GM12878 (cell line): Measurements from ENCODE around the gene SEC14L1. TPM values are rescaled to one million over a fixed set of nuclear protein-coding genes. Genes with fewer than 3 reads are reported as not detected.

Source experiments
- ATAC-seq: fragments of 200-7000 bp; cut with Tn5 transposase; 3 replicates; pipeline ENCODE4 v1.9.1; 2020; ENCODE audit warnings: mild to moderate bottlenecking, moderate library complexity
- BruUV-seq: library from RNA; stranded (reverse); fragments of 400-500 nt; replicated peaks from 2 replicates; lab custom pipeline; 2021; lab: Mats Ljungman, UMichigan
- CTCF ChIA-PET: fragments of 300-600 bp; sonication (Branson Sonifier 250); formaldehyde crosslinking; extraction: SDS; loops from one replicate; lab custom pipeline; 2021; ENCODE audit warnings: inconsistent platforms; lab: Yijun Ruan, JAX
- POLR2A ChIA-PET: fragments of 350-600 bp; formaldehyde crosslinking; extraction: SDS; loops from one replicate; lab custom pipeline; 2021; ENCODE audit warnings: inconsistent platforms; lab: Charles Lee
- RAD21 ChIA-PET: fragments of 300-600 bp; sonication (Branson Sonifier 250); formaldehyde crosslinking; loops from one replicate; lab custom pipeline; 2023; ENCODE audit warnings: antibody characterized with exemption; ENCODE audit not compliant: unreplicated experiment; lab: Charles Lee
- SMC1A ChIA-PET: fragments of 300-600 bp; sonication (Branson Sonifier 250); formaldehyde crosslinking; loops from one replicate; lab custom pipeline; 2023; ENCODE audit not compliant: unreplicated experiment, uncharacterized antibody; lab: Charles Lee
- DNase-seq: peaks from one replicate; pipeline ENCODE4 v3.0.0-alpha.2; 2011; ENCODE audit warnings: low read depth, low spot score
- FAIRE-seq: peaks from 3 replicates; lab custom pipeline; 2011; peaks lifted over from hg19 to GRCh38; lab: Jason Lieb, UNC
- H2AFZ ChIP-seq: 2 replicates; pipeline ENCODE4 v1.6.0; 2011; ENCODE audit warnings: low read depth, low read length, control low read depth; ENCODE audit not compliant: control insufficient read depth
- H3K27ac ChIP-seq: 2 replicates; pipeline ENCODE4 v1.5.1; 2011; ENCODE audit warnings: control low read depth; ENCODE audit not compliant: control insufficient read depth, insufficient read depth
- H3K27me3 ChIP-seq, 2 experiments: replicated peaks in 1 of 2; 2 replicates each; pipeline versions ENCODE4 v1.6.0 to v1.6.1; 2011; ENCODE audit warnings: low read length in 1 of 2; ENCODE audit not compliant: control insufficient read depth in 2 of 2, insufficient read depth in 2 of 2
- H3K36me3 ChIP-seq, 2 experiments: 2 replicates each; pipeline ENCODE4 v1.5.1; 2011; ENCODE audit warnings: low read length in 1 of 2; ENCODE audit not compliant: control insufficient read depth in 2 of 2, insufficient read depth in 2 of 2
- H3K4me1 ChIP-seq: 2 replicates; pipeline ENCODE4 v1.6.1; 2011; ENCODE audit warnings: mild to moderate bottlenecking, low read length, moderate library complexity, mixed read lengths; ENCODE audit not compliant: control insufficient read depth, insufficient read depth
- H3K4me2 ChIP-seq: 2 replicates; pipeline ENCODE4 v1.6.0; 2011; ENCODE audit warnings: control low read depth; ENCODE audit not compliant: control insufficient read depth, insufficient read depth
- H3K4me3 ChIP-seq: fragments of 200-600 bp; sonication (generic); 2 replicates; pipeline ENCODE4 v1.5.1; 2016
- H3K79me2 ChIP-seq: 2 replicates; pipeline ENCODE4 v1.6.0; 2011; ENCODE audit warnings: low read length; ENCODE audit not compliant: control insufficient read depth, insufficient read depth
- H3K9ac ChIP-seq: 2 replicates; pipeline ENCODE4 v1.8.0; 2011; ENCODE audit warnings: low read length, control low read depth, mixed read lengths; ENCODE audit not compliant: control insufficient read depth, insufficient read depth
- H3K9me3 ChIP-seq: replicated peaks from 3 replicates; pipeline ENCODE4 v1.5.1; 2011; ENCODE audit warnings: mild to moderate bottlenecking, low read length; ENCODE audit not compliant: control insufficient read depth, insufficient read depth
- H4K20me1 ChIP-seq: 2 replicates; pipeline ENCODE4 v1.6.0; 2011; ENCODE audit not compliant: control insufficient read depth, insufficient read depth
- DPF2 ChIP-seq: fragments of 450-650 bp; IDR thresholded peaks from 2 replicates; pipeline ENCODE4 v1.6.1; 2017; ENCODE audit warnings: mild to moderate bottlenecking
- EED ChIP-seq: sonication (generic); IDR thresholded peaks from 2 replicates; pipeline ENCODE4 v1.6.1; 2016; ENCODE audit warnings: antibody characterized with exemption, low read depth
- FOS ChIP-seq: IDR thresholded peaks from 3 replicates; pipeline ENCODE4 v1.6.1; 2011; ENCODE audit warnings: borderline replicate concordance; ENCODE audit not compliant: insufficient read length; ENCODE audit errors: extremely low read depth
- IKZF2 ChIP-seq, 2 experiments: fragments of 450-650 bp; IDR thresholded peaks; 2 replicates each; pipeline ENCODE4 v1.6.1; 2017; ENCODE audit warnings: mild to moderate bottlenecking in 2 of 2, moderate library complexity in 2 of 2
- MTA2 ChIP-seq: fragments of 450-650 bp; IDR thresholded peaks from 2 replicates; pipeline ENCODE4 v1.6.1; 2016; ENCODE audit warnings: low read depth, mild to moderate bottlenecking, moderate library complexity
- MXI1 ChIP-seq: fragments of 150-350 bp; IDR thresholded peaks from 2 replicates; pipeline ENCODE4 v1.6.1; 2011; ENCODE audit warnings: low read depth, mild to moderate bottlenecking, inconsistent platforms, low read length, improper control_type of control experiment
- SREBF1 ChIP-seq: IDR thresholded peaks from 2 replicates; pipeline ENCODE4 v1.6.1; 2012; ENCODE audit warnings: mild to moderate bottlenecking, low read length
- TARDBP ChIP-seq: IDR thresholded peaks from 2 replicates; pipeline ENCODE4 v1.6.1; 2016; ENCODE audit warnings: borderline replicate concordance
- ZNF207 ChIP-seq: fragments of 450-650 bp; IDR thresholded peaks from 2 replicates; pipeline ENCODE4 v1.6.1; 2014; ENCODE audit warnings: antibody characterized with exemption, mild to moderate bottlenecking, borderline replicate concordance
- ZNF622 ChIP-seq: fragments of 450-650 bp; IDR thresholded peaks from 2 replicates; pipeline ENCODE4 v1.6.1; 2017; ENCODE audit warnings: mild to moderate bottlenecking, inconsistent platforms
- WGBS: methylation state at CpG from one replicate; pipeline ENCODE4 v1.1.6; 2016; ENCODE audit warnings: low lambda C conversion rate; ENCODE audit not compliant: insufficient replicate concordance, insufficient coverage; ENCODE audit errors: missing lambda C conversion rate; 5-methylcytosine and 5-hydroxymethylcytosine counted together
- in situ Hi-C: fragments of 300-500 bp; cut with MboI; formaldehyde crosslinking; loops from 9 replicates; pipeline ENCODE4 v1.14.3; 2018; ENCODE audit warnings: mixed read lengths
- intact Hi-C: fragments of 100-400 bp; cut with micrococcal nuclease; formaldehyde crosslinking; loops from one replicate; pipeline ENCODE4 v1.14.2; 2022; ENCODE audit not compliant: unreplicated experiment
- polyA plus RNA-seq, 11 experiments: library from polyadenylated mRNA; depleted of rRNA in 4 of 11; unstranded in 6 of 11; stranded (reverse) in 5 of 11; fragments of >200 nt; fragmentation: Nextera tagmentation in 4 of 11; fragmentation: Illumina TruSeq in 1 of 11; extraction: Ambion mirVana in 4 of 11; extraction: Trizol in 1 of 11; gene quantifications; 1 replicate in 1 of 11; 2 replicates in 10 of 11; pipeline versions ENCODE4 v1.2.1 to v1.2.3, GENCODE V29; 2011 to 2016; ENCODE audit warnings: inconsistent platforms in 2 of 11, missing spikeins in 2 of 11, low read depth in 1 of 11
- total RNA-seq, 4 experiments: library from RNA; depleted of rRNA in 3 of 4; stranded (reverse); fragments of >200 nt in 3 of 4; fragmentation: Illumina TruSeq in 1 of 4; extraction: Trizol in 1 of 4; gene quantifications; 2 replicates each; pipeline versions ENCODE4 v1.2.1 to v1.2.3, GENCODE V29; 2013 to 2021
- TF ChIP-seq, protein P1 (sequence below): IDR thresholded peaks from 2 replicates; pipeline ENCODE4 v1.6.1; 2011; ENCODE audit warnings: low read depth, mild to moderate bottlenecking, low read length, moderate library complexity, borderline replicate concordance; ENCODE audit errors: extremely low read depth
- TF ChIP-seq, protein P2 (sequence below): fragments of 450-650 bp; IDR thresholded peaks from 2 replicates; pipeline ENCODE4 v1.6.1; 2016; ENCODE audit warnings: mild to moderate bottlenecking
- TF ChIP-seq, protein P3 (sequence below): fragments of 450-650 bp; IDR thresholded peaks from 2 replicates; pipeline ENCODE4 v1.6.1; 2018; ENCODE audit warnings: mild to moderate bottlenecking, low read depth, moderate library complexity; ENCODE audit not compliant: partially characterized antibody
- TF ChIP-seq, protein P4 (sequence below): fragments of 450-650 bp; IDR thresholded peaks from 2 replicates; pipeline ENCODE4 v1.6.1; 2017; ENCODE audit warnings: borderline replicate concordance
- TF ChIP-seq, protein P5 (sequence below): IDR thresholded peaks from 2 replicates; pipeline ENCODE4 v1.6.1; 2012; ENCODE audit warnings: low read depth, low read length, improper control_type of control experiment
- TF ChIP-seq, protein P6 (sequence below): IDR thresholded peaks from 2 replicates; pipeline ENCODE4 v1.6.1; 2012; ENCODE audit warnings: low read depth, low read length, improper control_type of control experiment
- TF ChIP-seq, protein P7 (sequence below): IDR thresholded peaks from 2 replicates; pipeline ENCODE4 v1.6.1; 2012; ENCODE audit warnings: low read depth, low read length, improper control_type of control experiment

Gene SEC14L1
- total and polyA plus RNA-seq, 10 of the 15 experiments (the other 5 are each of a cell fraction or from before 2014, with no cell fraction given): 6.3 to 66.1 (median 33.5) TPM

DNA sequence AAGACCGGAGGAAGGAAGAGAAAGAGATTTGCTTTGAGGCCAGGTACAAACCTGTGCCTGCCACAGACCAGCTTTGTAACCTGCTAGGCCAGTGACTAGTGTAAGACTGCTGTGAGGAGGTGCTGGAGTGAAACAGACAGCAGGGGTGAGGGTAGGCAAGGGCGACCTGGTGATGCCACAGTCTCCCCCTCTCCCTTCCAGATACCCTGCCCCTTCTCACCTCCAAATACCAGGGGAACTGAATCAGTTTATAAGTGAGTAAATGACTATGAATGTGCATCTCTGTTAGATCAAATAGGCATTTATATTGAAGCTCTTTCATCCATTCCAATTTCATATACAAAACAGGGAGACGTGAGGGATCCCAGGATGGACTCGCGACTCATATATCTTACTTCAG is 9.4 kb downstream of the SEC14L1 start:
- SMC1A ChIA-PET: interaction anchor here (1.1 to 2.9 kb wide), 2 partner anchors 8 to 29 kb away, joined by 3 to 10 read pairs; partner anchors contain the start of gene SEC14L1
- TF ChIP-seq ZNF622: no peak
- TF ChIP-seq, protein P1, sequence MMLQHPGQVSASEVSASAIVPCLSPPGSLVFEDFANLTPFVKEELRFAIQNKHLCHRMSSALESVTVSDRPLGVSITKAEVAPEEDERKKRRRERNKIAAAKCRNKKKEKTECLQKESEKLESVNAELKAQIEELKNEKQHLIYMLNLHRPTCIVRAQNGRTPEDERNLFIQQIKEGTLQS: no peak
- TF ChIP-seq, protein P2, sequence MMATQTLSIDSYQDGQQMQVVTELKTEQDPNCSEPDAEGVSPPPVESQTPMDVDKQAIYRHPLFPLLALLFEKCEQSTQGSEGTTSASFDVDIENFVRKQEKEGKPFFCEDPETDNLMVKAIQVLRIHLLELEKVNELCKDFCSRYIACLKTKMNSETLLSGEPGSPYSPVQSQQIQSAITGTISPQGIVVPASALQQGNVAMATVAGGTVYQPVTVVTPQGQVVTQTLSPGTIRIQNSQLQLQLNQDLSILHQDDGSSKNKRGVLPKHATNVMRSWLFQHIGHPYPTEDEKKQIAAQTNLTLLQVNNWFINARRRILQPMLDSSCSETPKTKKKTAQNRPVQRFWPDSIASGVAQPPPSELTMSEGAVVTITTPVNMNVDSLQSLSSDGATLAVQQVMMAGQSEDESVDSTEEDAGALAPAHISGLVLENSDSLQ: no peak
- TF ChIP-seq, protein P3, sequence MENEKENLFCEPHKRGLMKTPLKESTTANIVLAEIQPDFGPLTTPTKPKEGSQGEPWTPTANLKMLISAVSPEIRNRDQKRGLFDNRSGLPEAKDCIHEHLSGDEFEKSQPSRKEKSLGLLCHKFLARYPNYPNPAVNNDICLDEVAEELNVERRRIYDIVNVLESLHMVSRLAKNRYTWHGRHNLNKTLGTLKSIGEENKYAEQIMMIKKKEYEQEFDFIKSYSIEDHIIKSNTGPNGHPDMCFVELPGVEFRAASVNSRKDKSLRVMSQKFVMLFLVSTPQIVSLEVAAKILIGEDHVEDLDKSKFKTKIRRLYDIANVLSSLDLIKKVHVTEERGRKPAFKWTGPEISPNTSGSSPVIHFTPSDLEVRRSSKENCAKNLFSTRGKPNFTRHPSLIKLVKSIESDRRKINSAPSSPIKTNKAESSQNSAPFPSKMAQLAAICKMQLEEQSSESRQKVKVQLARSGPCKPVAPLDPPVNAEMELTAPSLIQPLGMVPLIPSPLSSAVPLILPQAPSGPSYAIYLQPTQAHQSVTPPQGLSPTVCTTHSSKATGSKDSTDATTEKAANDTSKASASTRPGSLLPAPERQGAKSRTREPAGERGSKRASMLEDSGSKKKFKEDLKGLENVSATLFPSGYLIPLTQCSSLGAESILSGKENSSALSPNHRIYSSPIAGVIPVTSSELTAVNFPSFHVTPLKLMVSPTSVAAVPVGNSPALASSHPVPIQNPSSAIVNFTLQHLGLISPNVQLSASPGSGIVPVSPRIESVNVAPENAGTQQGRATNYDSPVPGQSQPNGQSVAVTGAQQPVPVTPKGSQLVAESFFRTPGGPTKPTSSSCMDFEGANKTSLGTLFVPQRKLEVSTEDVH: no peak
- TF ChIP-seq EED: no peak
- TF ChIP-seq IKZF2 (IDR thresholded peaks at IDR 0.05): no peak
- no peak for TF ChIP-seq SREBF1
- TF ChIP-seq TARDBP: no peak
- TF ChIP-seq MXI1: no peak
- no peak for TF ChIP-seq FOS
- TF ChIP-seq, protein P4, sequence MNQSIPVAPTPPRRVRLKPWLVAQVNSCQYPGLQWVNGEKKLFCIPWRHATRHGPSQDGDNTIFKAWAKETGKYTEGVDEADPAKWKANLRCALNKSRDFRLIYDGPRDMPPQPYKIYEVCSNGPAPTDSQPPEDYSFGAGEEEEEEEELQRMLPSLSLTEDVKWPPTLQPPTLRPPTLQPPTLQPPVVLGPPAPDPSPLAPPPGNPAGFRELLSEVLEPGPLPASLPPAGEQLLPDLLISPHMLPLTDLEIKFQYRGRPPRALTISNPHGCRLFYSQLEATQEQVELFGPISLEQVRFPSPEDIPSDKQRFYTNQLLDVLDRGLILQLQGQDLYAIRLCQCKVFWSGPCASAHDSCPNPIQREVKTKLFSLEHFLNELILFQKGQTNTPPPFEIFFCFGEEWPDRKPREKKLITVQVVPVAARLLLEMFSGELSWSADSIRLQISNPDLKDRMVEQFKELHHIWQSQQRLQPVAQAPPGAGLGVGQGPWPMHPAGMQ: no peak
- TF ChIP-seq, protein P5, sequence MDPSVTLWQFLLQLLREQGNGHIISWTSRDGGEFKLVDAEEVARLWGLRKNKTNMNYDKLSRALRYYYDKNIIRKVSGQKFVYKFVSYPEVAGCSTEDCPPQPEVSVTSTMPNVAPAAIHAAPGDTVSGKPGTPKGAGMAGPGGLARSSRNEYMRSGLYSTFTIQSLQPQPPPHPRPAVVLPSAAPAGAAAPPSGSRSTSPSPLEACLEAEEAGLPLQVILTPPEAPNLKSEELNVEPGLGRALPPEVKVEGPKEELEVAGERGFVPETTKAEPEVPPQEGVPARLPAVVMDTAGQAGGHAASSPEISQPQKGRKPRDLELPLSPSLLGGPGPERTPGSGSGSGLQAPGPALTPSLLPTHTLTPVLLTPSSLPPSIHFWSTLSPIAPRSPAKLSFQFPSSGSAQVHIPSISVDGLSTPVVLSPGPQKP: no peak
- no peak for TF ChIP-seq MTA2
- TF ChIP-seq, protein P6, sequence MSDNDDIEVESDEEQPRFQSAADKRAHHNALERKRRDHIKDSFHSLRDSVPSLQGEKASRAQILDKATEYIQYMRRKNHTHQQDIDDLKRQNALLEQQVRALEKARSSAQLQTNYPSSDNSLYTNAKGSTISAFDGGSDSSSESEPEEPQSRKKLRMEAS: no peak
- no peak for TF ChIP-seq ZNF207
- TF ChIP-seq, protein P7, sequence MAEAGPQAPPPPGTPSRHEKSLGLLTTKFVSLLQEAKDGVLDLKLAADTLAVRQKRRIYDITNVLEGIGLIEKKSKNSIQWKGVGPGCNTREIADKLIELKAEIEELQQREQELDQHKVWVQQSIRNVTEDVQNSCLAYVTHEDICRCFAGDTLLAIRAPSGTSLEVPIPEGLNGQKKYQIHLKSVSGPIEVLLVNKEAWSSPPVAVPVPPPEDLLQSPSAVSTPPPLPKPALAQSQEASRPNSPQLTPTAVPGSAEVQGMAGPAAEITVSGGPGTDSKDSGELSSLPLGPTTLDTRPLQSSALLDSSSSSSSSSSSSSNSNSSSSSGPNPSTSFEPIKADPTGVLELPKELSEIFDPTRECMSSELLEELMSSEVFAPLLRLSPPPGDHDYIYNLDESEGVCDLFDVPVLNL: no peak
- no peak for TF ChIP-seq DPF2
- intact Hi-C loops (no loop called here), in situ Hi-C loops (no loop called here)
- Histone ChIP-seq H3K4me1 (peaks cover 36% of the 10 kb centered on the region), H3K27ac (no peak overlapping the region), H3K27me3 (no peaks in the 10 kb centered on the region), H3K4me2 (no peak overlapping the region), H4K20me1 (peaks cover 4% of the 10 kb centered on the region), H3K9me3 (no peaks in the 10 kb centered on the region), H3K9ac (no peak overlapping the region), H3K79me2 (peaks cover 79% of the 10 kb centered on the region), H3K4me3 (no peak overlapping the region), H2AFZ (no peak overlapping the region), H3K36me3 (peaks cover 9 to 33% of the 10 kb centered on the region in 2 experiments)
- POLR2A ChIA-PET: no interaction called here
- WGBS: 90% methylated on average over 5 of the region's 5 CpGs
- CTCF ChIA-PET: no interaction called here
- DNase-seq (no peak), FAIRE-seq (no peak), ATAC-seq (no peak)
- RAD21 ChIA-PET: no interaction called here
- BruUV-seq: no TSS peak
